ENCODE data around the gene PCSK5. TPM values are rescaled to one million over a fixed set of nuclear protein-coding genes. Genes with fewer than 3 reads are reported as not detected.

The PCSK5 gene
- total and polyA plus RNA-seq, 2 donors (not counting 3 experiments of a cell fraction or from before 2014, with no cell fraction given): 2.6 to 4.8 TPM

DNA sequence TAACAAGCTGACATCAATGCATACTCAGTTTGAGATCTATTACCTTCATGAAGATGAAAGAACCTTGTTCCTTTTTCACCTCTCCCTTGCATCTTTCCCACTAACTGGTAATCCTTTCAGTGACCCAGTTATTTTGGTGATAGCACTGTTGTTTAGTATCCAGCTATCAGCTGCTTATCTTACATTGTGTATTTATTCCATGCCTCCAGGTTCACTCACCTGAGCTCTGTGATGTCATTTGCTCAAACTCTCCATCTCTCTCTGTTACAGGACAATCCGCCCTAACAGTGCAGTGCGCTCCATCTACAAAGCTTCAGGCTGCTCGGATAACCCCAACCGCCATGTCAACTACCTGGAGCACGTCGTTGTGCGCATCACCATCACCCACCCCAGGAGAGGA lies 268.2 kb downstream of the PCSK5 start:
- intact Hi-C loops (cut with micrococcal nuclease) (no loop called here), dilution Hi-C loops (cut with MboI; ENCODE audit: extremely low pct_ligation_motif_present, low sequenced_read_pairs) (no loop called here)
- H3K79me2 ChIP-seq (ENCODE audit: control insufficient read depth, insufficient read depth, low read length): no peaks in the 10 kb centered on the region
- no peaks in the 10 kb centered on the region for H4K20me1 ChIP-seq (replicated peaks; ENCODE audit: control insufficient read depth, extremely low read depth, insufficient read depth, low read length)
- no peaks in the 10 kb centered on the region for H3K9me3 ChIP-seq (replicated peaks; ENCODE audit: control insufficient read depth, insufficient read depth, low read length)
- no peaks in the 10 kb centered on the region for H3K9me1 ChIP-seq (replicated peaks; ENCODE audit: control insufficient read depth, extremely low read depth, insufficient read depth, low read length)
- TF ChIP-seq FOS (IDR thresholded peaks at IDR 0.05; ENCODE audit: borderline replicate concordance, insufficient read depth, low read length) (no peak), JUN (IDR thresholded peaks at IDR 0.05; ENCODE audit: borderline replicate concordance, insufficient read depth, insufficient read length, low read depth) (no peak), CTCF (IDR thresholded peaks at IDR 0.05; ENCODE audit: extremely low read depth in 1 of 2, insufficient read depth in 1 of 2, low read depth in 1 of 2, low read length in 2 of 2) (no peak)
- ChIA-PET CTCF (interaction anchor here (0.9 kb wide), 1 partner anchor 59 kb away, joined by 3 read pairs; no protein-coding TSS in a partner anchor), POLR2A (no interaction called here)
- no peaks in the 10 kb centered on the region for H3K36me3 ChIP-seq (ENCODE audit: control insufficient read depth in 2 of 2, extremely low read depth in 1 of 2, insufficient read depth in 2 of 2, low read length in 2 of 2)
- BruUV-seq (replicated peaks): no TSS peak
- H3K27ac ChIP-seq (ENCODE audit: insufficient read depth, low read depth, low read length): no peak overlapping the region
- no peaks in the 10 kb centered on the region for H3K4me1 ChIP-seq (ENCODE audit: control insufficient read depth, extremely low read depth, insufficient read depth, low read length)
- H3K27me3 ChIP-seq (ENCODE audit: control insufficient read depth in 2 of 2, insufficient read depth in 2 of 2, low read length in 2 of 2): no peaks in the 10 kb centered on the region
- H3K4me3 ChIP-seq (replicated peaks in 1 of 3; ENCODE audit: insufficient read depth in 1 of 3, low read depth in 1 of 3, low read length in 3 of 3): no peak overlapping the region
- H3K4me2 ChIP-seq (ENCODE audit: insufficient read depth, low read length): no peak overlapping the region
- FAIRE-seq (no peak), DNase-seq (ENCODE audit: low read depth, low spot score) (no peak)
- H3K9ac ChIP-seq (replicated peaks; ENCODE audit: extremely low read depth, insufficient read depth, low read length): no peak overlapping the region
- H2AFZ ChIP-seq (ENCODE audit: low read depth, low read length): no peak overlapping the region

DNA sequence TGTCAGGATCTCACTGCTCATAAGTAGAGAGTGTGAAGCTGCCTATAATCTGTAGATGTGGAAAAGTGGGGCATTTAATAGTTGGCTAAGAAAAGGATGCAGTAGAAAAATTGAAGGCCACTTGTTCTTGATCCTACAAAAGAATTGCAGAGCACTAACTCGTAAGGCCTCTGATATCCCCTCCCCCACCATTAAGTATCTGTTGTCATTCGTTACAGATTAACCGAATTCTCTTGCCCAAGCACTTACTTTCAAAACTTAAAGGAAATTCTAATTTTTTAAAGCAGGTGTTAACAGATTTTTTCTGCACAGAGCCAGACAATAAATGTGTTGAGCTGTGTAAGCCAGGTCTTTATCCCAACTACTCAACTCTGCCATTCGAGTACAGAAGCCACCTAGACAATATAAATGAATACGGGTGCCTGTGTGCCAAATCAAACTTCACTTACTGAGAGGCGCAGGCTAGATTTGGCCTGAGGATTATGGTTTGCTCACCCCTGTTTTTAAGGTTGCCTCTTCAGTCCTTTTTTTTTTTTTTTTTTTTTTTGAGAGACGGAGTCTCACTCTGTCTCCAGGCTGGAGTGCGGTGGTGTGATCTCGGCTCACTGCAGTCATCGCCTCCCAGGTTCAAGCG lies 268.9 kb downstream of the PCSK5 start:
- Histone ChIP-seq H4K20me1 (replicated peaks; ENCODE audit: control insufficient read depth, extremely low read depth, insufficient read depth, low read length) (no peaks in the 10 kb centered on the region), H3K79me2 (ENCODE audit: control insufficient read depth, insufficient read depth, low read length) (no peaks in the 10 kb centered on the region), H3K9me1 (replicated peaks; ENCODE audit: control insufficient read depth, extremely low read depth, insufficient read depth, low read length) (no peaks in the 10 kb centered on the region), H3K4me1 (ENCODE audit: control insufficient read depth, extremely low read depth, insufficient read depth, low read length) (no peaks in the 10 kb centered on the region), H3K9me3 (replicated peaks; ENCODE audit: control insufficient read depth, insufficient read depth, low read length) (no peaks in the 10 kb centered on the region), H2AFZ (ENCODE audit: low read depth, low read length) (no peak overlapping the region), H3K36me3 (ENCODE audit: control insufficient read depth in 2 of 2, extremely low read depth in 1 of 2, insufficient read depth in 2 of 2, low read length in 2 of 2) (no peaks in the 10 kb centered on the region), H3K4me2 (ENCODE audit: insufficient read depth, low read length) (no peak overlapping the region), H3K27me3 (ENCODE audit: control insufficient read depth in 2 of 2, insufficient read depth in 2 of 2, low read length in 2 of 2) (no peaks in the 10 kb centered on the region), H3K27ac (ENCODE audit: insufficient read depth, low read depth, low read length) (no peak overlapping the region), H3K9ac (replicated peaks; ENCODE audit: extremely low read depth, insufficient read depth, low read length) (no peak overlapping the region), H3K4me3 (replicated peaks in 1 of 3; ENCODE audit: insufficient read depth in 1 of 3, low read depth in 1 of 3, low read length in 3 of 3) (no peak overlapping the region)
- intact Hi-C loops (cut with micrococcal nuclease) (no loop called here), dilution Hi-C loops (cut with MboI; ENCODE audit: extremely low pct_ligation_motif_present, low sequenced_read_pairs) (no loop called here)
- TF ChIP-seq CTCF (IDR thresholded peaks at IDR 0.05; ENCODE audit: extremely low read depth in 1 of 2, insufficient read depth in 1 of 2, low read depth in 1 of 2, low read length in 2 of 2) (no peak), POLR2A (IDR thresholded peaks at IDR 0.05; ENCODE audit: low read depth, low read length) (no peak), GATA2 (IDR thresholded peaks at IDR 0.05; ENCODE audit: insufficient read depth, insufficient read length, low read depth, low read length) (no peak), JUN (IDR thresholded peaks at IDR 0.05; ENCODE audit: borderline replicate concordance, insufficient read depth, insufficient read length, low read depth) (no peak), MYC (IDR thresholded peaks at IDR 0.05; ENCODE audit: low read depth, low read length) (no peak), POLR2AphosphoS5 (IDR thresholded peaks at IDR 0.05; ENCODE audit: insufficient read depth, low read depth, low read length) (no peak), EZH2 (IDR thresholded peaks at IDR 0.05; ENCODE audit: borderline replicate concordance, low read depth, low read length, severe bottlenecking) (no peak)
- TF ChIP-seq, protein P1, sequence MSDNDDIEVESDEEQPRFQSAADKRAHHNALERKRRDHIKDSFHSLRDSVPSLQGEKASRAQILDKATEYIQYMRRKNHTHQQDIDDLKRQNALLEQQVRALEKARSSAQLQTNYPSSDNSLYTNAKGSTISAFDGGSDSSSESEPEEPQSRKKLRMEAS (IDR thresholded peaks at IDR 0.05; ENCODE audit: insufficient read depth, insufficient read length): no peak
- ChIA-PET CTCF (no interaction called here), POLR2A (no interaction called here)
- no TSS peak for BruUV-seq (replicated peaks)
- FAIRE-seq (no peak), DNase-seq (ENCODE audit: low read depth, low spot score) (no peak)
